GM23248 (cell line): Measurements from ENCODE around the gene LRP1. TPM values are rescaled to one million over a fixed set of nuclear protein-coding genes. Genes with fewer than 3 reads are reported as not detected.

Source experiments
- DNase-seq: peaks from one replicate; pipeline ENCODE4 v3.0.0-alpha.2; 2015
- H2AFZ ChIP-seq: fragments of 200-600 bp; sonication (generic); 2 replicates; pipeline ENCODE4 v1.6.1; 2016; ENCODE audit warnings: antibody characterized with exemption
- H3F3A ChIP-seq: fragments of 200-600 bp; sonication (generic); 2 replicates; pipeline ENCODE4 v1.6.1; 2016; ENCODE audit warnings: mild to moderate bottlenecking, antibody characterized with exemption, mixed run types; ENCODE audit not compliant: insufficient read depth
- H3K27ac ChIP-seq: fragments of 200-600 bp; sonication (generic); 2 replicates; pipeline ENCODE4 v1.5.1; 2016; ENCODE audit warnings: mild to moderate bottlenecking
- H3K27me3 ChIP-seq: fragments of 200-600 bp; sonication (generic); replicated peaks from 2 replicates; pipeline ENCODE4 v1.6.1; 2016; ENCODE audit warnings: mild to moderate bottlenecking; ENCODE audit not compliant: insufficient read depth
- H3K36me3 ChIP-seq: fragments of 200-600 bp; sonication (generic); 2 replicates; pipeline ENCODE4 v1.6.1; 2016; ENCODE audit warnings: low read depth, mild to moderate bottlenecking
- H3K4me1 ChIP-seq: fragments of 200-600 bp; sonication (generic); 2 replicates; pipeline ENCODE4 v1.6.1; 2016; ENCODE audit warnings: mild to moderate bottlenecking; ENCODE audit not compliant: insufficient read depth
- H3K4me2 ChIP-seq: fragments of 200-600 bp; sonication (generic); one replicate; pipeline ENCODE4 v1.6.1; 2016; ENCODE audit warnings: mild to moderate bottlenecking; ENCODE audit not compliant: unreplicated experiment
- H3K4me3 ChIP-seq: fragments of 200-600 bp; sonication (generic); 2 replicates; pipeline ENCODE4 v1.5.1; 2016; ENCODE audit warnings: mild to moderate bottlenecking
- H3K79me2 ChIP-seq: fragments of 200-600 bp; sonication (generic); 2 replicates; pipeline ENCODE4 v1.6.1; 2016; ENCODE audit warnings: mild to moderate bottlenecking; ENCODE audit not compliant: insufficient read depth
- H3K9ac ChIP-seq: fragments of 200-600 bp; sonication (generic); 2 replicates; pipeline ENCODE4 v1.6.1; 2016; ENCODE audit warnings: mild to moderate bottlenecking
- H3K9me2 ChIP-seq: fragments of 200-600 bp; sonication (generic); 2 replicates; pipeline ENCODE4 v1.6.1; 2016; ENCODE audit warnings: mixed run types, mild to moderate bottlenecking, moderate library complexity; ENCODE audit not compliant: insufficient read depth
- H3K9me3 ChIP-seq: fragments of 200-600 bp; sonication (generic); one replicate; pipeline ENCODE4 v1.6.1; 2017; ENCODE audit warnings: low read depth
- H4K20me1 ChIP-seq: fragments of 200-600 bp; sonication (generic); 2 replicates; pipeline ENCODE4 v1.6.0; 2016; ENCODE audit not compliant: insufficient read depth
- EZH2 ChIP-seq: fragments of 200-600 bp; sonication (generic); IDR thresholded peaks from 2 replicates; pipeline ENCODE4 v1.6.1; 2018; ENCODE audit warnings: antibody characterized with exemption, mild to moderate bottlenecking; ENCODE audit not compliant: insufficient read depth, poor library complexity, severe bottlenecking
- EZH2phosphoT487 ChIP-seq: fragments of 200-600 bp; sonication (generic); IDR thresholded peaks from 2 replicates; pipeline ENCODE4 v1.6.1; 2018; ENCODE audit warnings: antibody characterized with exemption, moderate library complexity, mild to moderate bottlenecking, low read depth; ENCODE audit not compliant: insufficient read depth
- WGBS, 2 experiments: methylation state at CpG; one replicate each; pipeline ENCODE4 v1.1.6; 2015 to 2017; ENCODE audit warnings: low lambda C conversion rate in 2 of 2, low coverage in 1 of 2; ENCODE audit errors: missing lambda C conversion rate in 2 of 2; 5-methylcytosine and 5-hydroxymethylcytosine counted together
- in situ Hi-C: fragments of 300-500 bp; cut with MboI; formaldehyde crosslinking; loops from 2 replicates; pipeline ENCODE4 v1.15.0; 2020
- polyA plus RNA-seq: library from polyadenylated mRNA; unstranded; fragments of >200 nt; fragmentation: Nextera tagmentation; extraction: Ambion mirVana; gene quantifications from 2 replicates; pipeline ENCODE4 v1.2.1, GENCODE V29; 2016
- total RNA-seq: library from RNA; depleted of rRNA; stranded (reverse); fragments of >200 nt; shearing (Covaris generic); gene quantifications from 2 replicates; pipeline ENCODE4 v1.2.3, GENCODE V29; 2014

LRP1 gene
- total and polyA plus RNA-seq, 2 experiments from 2014 or later = 166 to 257 TPM

DNA sequence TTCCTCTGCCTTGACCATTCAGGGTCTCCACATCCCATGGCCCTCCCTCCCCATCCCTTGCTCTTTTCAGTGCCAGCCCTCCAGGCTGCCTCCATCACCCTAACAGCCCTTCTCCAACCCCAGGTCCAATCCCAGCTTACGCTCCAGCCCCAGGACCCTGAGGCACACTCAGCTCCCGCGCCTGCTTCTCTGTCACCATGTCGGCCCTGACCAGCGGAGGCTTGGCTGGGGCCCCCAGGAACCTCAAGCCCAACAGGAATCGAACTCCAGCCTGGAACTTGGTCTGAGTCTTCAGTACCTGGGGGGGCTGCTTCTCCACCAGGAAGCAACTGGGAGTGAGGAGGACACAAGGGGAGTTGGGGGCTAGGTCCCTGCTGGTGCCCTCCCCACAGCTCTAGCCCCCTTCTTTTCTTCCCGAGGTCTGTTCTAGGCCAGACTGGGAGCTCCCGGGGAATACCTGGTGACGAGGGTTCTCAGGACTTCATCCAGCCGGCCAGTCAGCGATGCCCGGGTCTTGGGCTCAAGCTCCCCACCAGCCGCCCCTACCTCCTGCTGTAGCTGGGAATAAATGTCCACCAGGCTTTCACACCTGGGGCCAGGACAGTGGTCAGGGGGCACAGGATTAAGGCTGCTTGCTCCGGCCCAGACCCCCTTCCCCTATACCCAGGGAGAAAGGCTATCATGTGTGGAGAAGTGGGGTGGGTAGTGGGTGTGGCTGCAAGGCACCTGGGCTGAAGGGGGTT lies 23.1 kb upstream of the LRP1 start:
- H4K20me1 ChIP-seq = no peaks in the 10 kb centered on the region
- H3K4me1 ChIP-seq = peaks cover 24% of the 10 kb centered on the region
- H3K4me3 ChIP-seq = no peak overlapping the region
- H2AFZ ChIP-seq = no peak overlapping the region
- no peak overlapping the region for H3K27ac ChIP-seq
- DNase-seq = no peak
- no peak overlapping the region for H3K4me2 ChIP-seq
- no peaks in the 10 kb centered on the region for H3K27me3 ChIP-seq
- 93 to 97% methylated on average over 14 of the region's 14 CpGs for WGBS, 2 experiments
- peaks cover 15% of the 10 kb centered on the region; the same call in 1 of the 2 replicates for H3K36me3 ChIP-seq
- in situ Hi-C loops = no loop called here
- no peak for TF ChIP-seq EZH2phosphoT487
- TF ChIP-seq EZH2 = no peak
- no peaks in the 10 kb centered on the region for H3K9me3 ChIP-seq
- H3F3A ChIP-seq = peaks cover 13% of the 10 kb centered on the region; the same call in 1 of the 2 replicates
- peaks cover 38% of the 10 kb centered on the region for H3K79me2 ChIP-seq
- no peak overlapping the region for H3K9ac ChIP-seq
- H3K9me2 ChIP-seq = no peaks in the 10 kb centered on the region

DNA sequence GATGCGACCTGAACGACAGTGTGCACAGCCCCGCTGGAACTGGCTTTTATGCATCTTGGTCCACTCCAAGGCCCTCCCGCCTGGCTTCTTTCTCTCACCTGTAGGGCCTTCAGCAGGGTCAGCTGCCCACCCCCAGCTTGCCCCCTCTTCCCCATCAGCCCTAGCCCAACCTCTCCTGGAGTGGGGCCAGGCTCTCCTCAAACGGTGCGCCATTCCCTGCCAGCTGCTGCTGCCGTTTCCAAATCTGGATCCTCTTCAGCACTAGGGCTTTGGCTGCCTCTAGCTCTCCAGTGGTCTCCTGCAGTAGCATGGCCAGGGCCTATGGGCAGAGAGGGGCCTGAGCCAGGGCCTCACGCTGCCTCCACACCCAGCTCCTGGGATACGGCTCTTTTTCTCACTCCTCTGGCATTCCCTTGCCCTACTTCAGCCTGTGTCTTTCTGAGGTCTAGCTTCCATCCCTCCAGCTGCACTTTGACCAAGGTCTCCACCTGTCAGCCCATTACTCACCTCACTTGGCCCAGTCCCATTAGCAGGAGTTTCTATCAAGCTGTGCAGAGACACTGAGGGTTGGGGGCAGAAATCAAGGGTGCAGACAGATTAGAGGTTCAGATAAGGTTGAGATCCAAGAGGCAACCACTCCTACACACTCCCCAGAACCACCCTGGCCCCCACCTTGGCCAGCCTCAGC lies 22.1 kb upstream of the LRP1 start:
- no peak overlapping the region for H3K9ac ChIP-seq
- no peak overlapping the region for H2AFZ ChIP-seq
- in situ Hi-C loops = no loop called here
- H3K9me2 ChIP-seq = no peaks in the 10 kb centered on the region
- WGBS, 2 experiments = 74 to 79% methylated on average over 9 of the region's 9 CpGs
- no peak for TF ChIP-seq EZH2phosphoT487
- TF ChIP-seq EZH2 = no peak
- no peaks in the 10 kb centered on the region for H4K20me1 ChIP-seq
- DNase-seq = no peak
- peaks cover 48% of the 10 kb centered on the region for H3K79me2 ChIP-seq
- no peak overlapping the region for H3K4me3 ChIP-seq
- no peaks in the 10 kb centered on the region for H3K27me3 ChIP-seq
- 0 out of 2 replicates have a peak, but pooled peaks cover 6% of the 10 kb centered on the region for H3F3A ChIP-seq
- no peaks in the 10 kb centered on the region for H3K9me3 ChIP-seq
- H3K36me3 ChIP-seq = peaks cover 15% of the 10 kb centered on the region; the same call in 1 of the 2 replicates
- peaks cover 24% of the 10 kb centered on the region for H3K4me1 ChIP-seq
- no peak overlapping the region for H3K27ac ChIP-seq
- no peak overlapping the region for H3K4me2 ChIP-seq

DNA sequence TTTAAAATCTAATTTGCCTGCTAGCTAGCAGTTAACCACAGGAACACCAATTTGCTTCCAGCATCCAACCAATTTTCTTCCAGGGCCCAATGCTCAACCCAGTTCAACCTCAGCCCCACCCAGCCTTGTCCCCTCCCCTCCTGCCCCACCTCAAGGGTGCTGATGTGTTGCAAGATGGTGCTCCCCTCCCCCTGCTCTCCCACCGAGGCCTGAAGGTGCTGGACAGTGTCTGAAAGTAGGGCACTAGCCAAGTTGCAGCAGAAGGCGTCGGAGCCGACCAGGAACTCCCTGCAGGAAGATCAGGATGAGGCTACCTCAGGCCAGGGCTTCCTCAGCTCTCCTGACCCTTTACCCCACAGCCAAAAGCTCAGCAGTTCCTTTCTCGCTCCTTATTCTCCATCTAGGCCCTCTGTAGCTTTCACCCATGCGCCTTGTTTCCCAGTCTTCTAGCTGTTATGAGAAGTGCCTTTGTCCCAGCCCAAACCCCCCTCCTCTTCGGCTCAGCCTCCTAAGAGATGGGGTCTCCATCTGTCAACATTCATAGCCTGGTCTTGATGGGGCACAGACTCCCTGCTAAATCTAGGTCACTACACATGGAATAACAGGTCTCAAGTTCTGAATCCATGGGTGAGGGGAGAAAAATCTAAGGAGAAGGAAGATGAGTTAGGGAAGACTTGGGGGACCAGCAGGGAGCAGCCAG lies 20.7 kb upstream of the LRP1 start:
- in situ Hi-C loops = no loop called here
- H2AFZ ChIP-seq = no peak overlapping the region
- WGBS, 2 experiments = 51 to 56% methylated on average over 7 of the region's 7 CpGs

More for the DNA sequence above, 20.7 kb upstream of the LRP1 start:
- Histone ChIP-seq H3K4me3 (no peak overlapping the region; the same call in 1 of the 2 replicates), H3K4me2 (no peak overlapping the region), H3F3A (peaks cover 12% of the 10 kb centered on the region; the same call in 1 of the 2 replicates), H3K9me2 (no peaks in the 10 kb centered on the region), H3K79me2 (peaks cover 48% of the 10 kb centered on the region), H3K27me3 (no peaks in the 10 kb centered on the region), H4K20me1 (no peaks in the 10 kb centered on the region), H3K4me1 (peaks cover 32% of the 10 kb centered on the region), H3K27ac (no peak overlapping the region), H3K9ac (no peak overlapping the region), H3K9me3 (no peaks in the 10 kb centered on the region), H3K36me3 (peaks cover 15% of the 10 kb centered on the region; the same call in 1 of the 2 replicates)
- TF ChIP-seq EZH2phosphoT487 = no peak
- TF ChIP-seq EZH2 = no peak
- DNase-seq = peak; percentile 15
